Measurements from ENCODE around the gene PIGZ. TPM values are rescaled to one million over a fixed set of nuclear protein-coding genes. Genes with fewer than 3 reads are reported as not detected.

The PIGZ gene
- total RNA-seq, 1 donor from 2014 or later: 4.7 TPM

GRCh38 chr3:196995027-196995426, 26.4 kb upstream of the PIGZ start:
- Mint-ChIP-seq H3K27me3 (no peaks in the 10 kb centered on the region), H3K27ac (no peak overlapping the region), H3K4me3 (ENCODE audit: low read depth) (no peak overlapping the region), H3K36me3 (ENCODE audit: insufficient read depth) (no peaks in the 10 kb centered on the region), H3K9me3 (ENCODE audit: low read depth) (no peaks in the 10 kb centered on the region), H3K4me1 (ENCODE audit: low read depth) (peaks cover 1% of the 10 kb centered on the region)
- TF ChIP-seq CTCF (IDR thresholded peaks at IDR 0.05; ENCODE audit: unreplicated experiment): no peak
- no peak for DNase-seq (ENCODE audit: low spot score, unreplicated experiment)

- peaks cover 2% of the 10 kb centered on the region for H3K4me1 Mint-ChIP-seq (ENCODE audit: low read depth)
- DNase-seq (ENCODE audit: low spot score, unreplicated experiment): no peak
- H3K36me3 Mint-ChIP-seq (ENCODE audit: insufficient read depth): no peaks in the 10 kb centered on the region
- no peaks in the 10 kb centered on the region for H3K9me3 Mint-ChIP-seq (ENCODE audit: low read depth)
- H3K27me3 Mint-ChIP-seq: no peaks in the 10 kb centered on the region
- TF ChIP-seq CTCF (IDR thresholded peaks at IDR 0.05; ENCODE audit: unreplicated experiment): no peak
- no peak overlapping the region for H3K27ac Mint-ChIP-seq
- H3K4me3 Mint-ChIP-seq (ENCODE audit: low read depth): no peak overlapping the region
These were observed 25.4 kb upstream of the PIGZ start for GRCh38 chr3:196994056-196994455.

- no peak for TF ChIP-seq CTCF (IDR thresholded peaks at IDR 0.05; ENCODE audit: unreplicated experiment)
- H3K4me1 Mint-ChIP-seq (ENCODE audit: low read depth): peaks cover 10% of the 10 kb centered on the region
- H3K9me3 Mint-ChIP-seq (ENCODE audit: low read depth): no peaks in the 10 kb centered on the region
- no peaks in the 10 kb centered on the region for H3K27me3 Mint-ChIP-seq
- H3K36me3 Mint-ChIP-seq (ENCODE audit: insufficient read depth): no peaks in the 10 kb centered on the region
- no peak overlapping the region for H3K27ac Mint-ChIP-seq
- no peak for DNase-seq (ENCODE audit: low spot score, unreplicated experiment)
- H3K4me3 Mint-ChIP-seq (ENCODE audit: low read depth): no peak overlapping the region
These were observed 23.9 kb upstream of the PIGZ start for GRCh38 chr3:196992461-196993065.

GRCh38 chr3:196991581-196992460, 23.2 kb upstream of the PIGZ start:
- Mint-ChIP-seq H3K27ac (no peak overlapping the region), H3K4me3 (ENCODE audit: low read depth) (no peak overlapping the region), H3K36me3 (ENCODE audit: insufficient read depth) (no peaks in the 10 kb centered on the region), H3K27me3 (no peaks in the 10 kb centered on the region), H3K4me1 (ENCODE audit: low read depth) (peaks cover 10% of the 10 kb centered on the region), H3K9me3 (ENCODE audit: low read depth) (no peaks in the 10 kb centered on the region)
- DNase-seq (ENCODE audit: low spot score, unreplicated experiment): no peak
- TF ChIP-seq CTCF (IDR thresholded peaks at IDR 0.05; ENCODE audit: unreplicated experiment): no peak

GRCh38 chr3:196990601-196991007, 22.0 kb upstream of the PIGZ start:
- Mint-ChIP-seq H3K4me3 (ENCODE audit: low read depth) (no peak overlapping the region), H3K9me3 (ENCODE audit: low read depth) (no peaks in the 10 kb centered on the region), H3K27me3 (no peaks in the 10 kb centered on the region), H3K4me1 (ENCODE audit: low read depth) (peaks cover 10% of the 10 kb centered on the region), H3K36me3 (ENCODE audit: insufficient read depth) (no peaks in the 10 kb centered on the region), H3K27ac (no peak overlapping the region)
- TF ChIP-seq CTCF (IDR thresholded peaks at IDR 0.05; ENCODE audit: unreplicated experiment): no peak
- DNase-seq (ENCODE audit: low spot score, unreplicated experiment): no peak
